GM12892 (cell line): ENCODE data around the gene OGFOD1.

Experiments used
- DNase-seq: peaks from one replicate; pipeline ENCODE4 v3.0.0; 2011; ENCODE audit not compliant: insufficient read length
- FAIRE-seq: peaks from 2 replicates; lab custom pipeline; 2011; peaks lifted over from hg19 to GRCh38; lab: Jason Lieb, UNC
- POLR2A ChIP-seq: IDR thresholded peaks from 2 replicates; pipeline ENCODE4 v1.6.1; 2011; ENCODE audit warnings: low read depth, low read length, control low read depth
- POLR2AphosphoS5 ChIP-seq: IDR thresholded peaks from 2 replicates; pipeline ENCODE4 v1.6.1; 2011; ENCODE audit warnings: low read depth, low read length, control low read depth
- TAF1 ChIP-seq: IDR thresholded peaks from 2 replicates; pipeline ENCODE4 v1.6.1; 2011; ENCODE audit warnings: low read depth, mild to moderate bottlenecking, control low read depth, low read length, borderline replicate concordance

OGFOD1 gene

DNA sequence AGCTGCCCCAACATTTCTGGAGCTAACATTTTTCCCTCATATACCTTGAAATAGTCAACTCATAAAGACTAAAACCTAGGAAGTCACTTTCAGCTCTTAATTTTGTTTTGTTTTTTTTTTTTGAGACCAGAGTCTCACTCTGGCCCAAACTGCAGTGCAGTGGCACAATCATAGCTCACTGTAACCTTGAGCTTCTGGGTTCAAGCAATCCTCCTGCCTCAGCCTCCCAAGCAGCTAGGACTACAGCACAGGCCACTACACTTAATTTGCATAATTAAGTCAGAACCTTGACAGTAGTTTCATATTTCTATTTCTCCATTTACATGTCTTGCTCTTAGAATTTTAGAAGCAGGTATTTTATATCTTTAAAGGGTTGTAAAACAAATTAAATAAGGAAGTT, 30.7 kb upstream of the OGFOD1 start:
- DNase-seq (no peak), FAIRE-seq (no peak)

DNA sequence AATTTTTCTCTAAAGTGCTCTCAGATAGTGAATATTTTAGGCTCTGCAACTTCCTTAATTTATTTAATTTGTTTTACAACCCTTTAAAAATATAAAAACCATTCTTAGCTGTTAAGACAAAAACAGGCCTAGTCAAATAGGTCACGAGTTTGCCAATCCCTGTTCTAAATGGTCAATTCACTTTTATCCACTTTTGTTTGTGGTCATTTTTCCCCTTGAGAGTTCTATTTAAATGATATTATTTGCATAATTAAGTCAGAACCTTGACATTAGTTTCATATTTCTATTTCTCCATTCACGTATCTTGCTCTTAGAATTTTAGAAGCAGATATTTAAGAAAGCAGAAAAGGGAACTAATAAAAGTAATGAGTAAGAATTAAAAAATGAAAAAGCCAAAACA, 30.0 kb upstream of the OGFOD1 start:
- no peak for DNase-seq
- FAIRE-seq = no peak
- TF ChIP-seq POLR2AphosphoS5 = no peak
- no peak for TF ChIP-seq POLR2A
- no peak for TF ChIP-seq TAF1

More for the DNA sequence above, 30.7 kb upstream of the OGFOD1 start:
- no peak for TF ChIP-seq POLR2A
- TF ChIP-seq POLR2AphosphoS5 = no peak
- no peak for TF ChIP-seq TAF1

DNA sequence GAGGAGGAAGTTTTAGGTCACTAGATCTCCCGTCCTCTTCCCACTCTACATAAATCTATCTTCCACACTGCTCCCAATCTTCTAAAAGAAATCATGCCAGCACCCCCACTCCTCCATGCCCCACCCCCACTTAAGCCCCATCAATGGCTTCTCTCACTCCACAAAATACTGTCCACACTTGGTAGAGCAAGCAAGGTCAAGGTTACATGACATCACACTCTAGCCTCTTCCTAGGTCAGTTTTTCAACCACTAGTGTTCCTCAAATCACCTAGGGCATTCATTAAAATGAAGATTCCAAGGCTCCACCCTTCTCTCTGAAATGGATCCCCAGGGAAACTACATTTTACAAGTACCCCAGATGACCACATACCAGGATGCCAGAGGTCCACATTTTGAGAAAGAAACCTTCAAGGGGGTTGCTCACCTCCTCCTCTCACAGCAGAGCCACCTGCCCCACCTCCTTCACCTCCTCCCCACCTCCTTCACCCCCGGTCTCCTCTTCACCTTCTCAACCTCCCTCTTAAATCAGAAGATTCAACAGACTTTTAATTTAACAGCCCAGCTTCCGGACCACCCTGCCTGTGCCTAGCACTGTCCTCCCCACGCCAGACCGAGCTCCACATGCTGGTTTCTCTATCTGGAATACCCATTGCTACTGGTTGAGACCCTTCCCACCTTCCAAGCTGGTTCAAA, 29.2 kb upstream of the OGFOD1 start:
- TF ChIP-seq POLR2A = no peak
- no peak for TF ChIP-seq TAF1
- no peak for TF ChIP-seq POLR2AphosphoS5
- no peak for FAIRE-seq

DNA sequence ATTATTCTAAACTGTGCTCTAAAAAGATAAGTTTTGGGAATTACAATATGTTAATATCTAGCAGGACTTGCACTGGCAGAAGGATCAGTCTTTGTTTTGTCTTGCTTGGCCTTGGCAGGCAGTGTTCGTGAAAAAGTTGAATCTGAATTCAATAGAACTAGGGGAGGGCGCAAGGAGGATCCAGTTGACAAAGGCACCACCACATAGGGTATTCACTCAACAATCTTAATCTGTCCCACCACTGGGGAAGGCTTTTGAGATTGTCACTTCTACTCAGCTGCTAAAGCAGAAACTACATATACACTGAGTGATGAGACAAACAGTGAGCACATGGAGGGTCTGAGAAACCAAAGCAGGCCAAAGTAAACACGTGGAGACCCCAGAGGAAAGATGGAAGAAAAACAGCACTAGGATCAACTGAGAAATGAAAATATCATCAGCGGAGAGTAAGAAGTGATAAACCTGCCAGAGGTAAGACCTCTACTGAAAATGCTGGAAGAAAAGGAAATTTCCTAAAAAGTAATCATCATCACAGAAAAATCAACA, 28.4 kb upstream of the OGFOD1 start:
- DNase-seq = no peak
- no peak for FAIRE-seq
- TF ChIP-seq TAF1 (no peak), POLR2AphosphoS5 (no peak), POLR2A (no peak)

More for the DNA sequence above, 29.2 kb upstream of the OGFOD1 start:
- no peak for DNase-seq

DNA sequence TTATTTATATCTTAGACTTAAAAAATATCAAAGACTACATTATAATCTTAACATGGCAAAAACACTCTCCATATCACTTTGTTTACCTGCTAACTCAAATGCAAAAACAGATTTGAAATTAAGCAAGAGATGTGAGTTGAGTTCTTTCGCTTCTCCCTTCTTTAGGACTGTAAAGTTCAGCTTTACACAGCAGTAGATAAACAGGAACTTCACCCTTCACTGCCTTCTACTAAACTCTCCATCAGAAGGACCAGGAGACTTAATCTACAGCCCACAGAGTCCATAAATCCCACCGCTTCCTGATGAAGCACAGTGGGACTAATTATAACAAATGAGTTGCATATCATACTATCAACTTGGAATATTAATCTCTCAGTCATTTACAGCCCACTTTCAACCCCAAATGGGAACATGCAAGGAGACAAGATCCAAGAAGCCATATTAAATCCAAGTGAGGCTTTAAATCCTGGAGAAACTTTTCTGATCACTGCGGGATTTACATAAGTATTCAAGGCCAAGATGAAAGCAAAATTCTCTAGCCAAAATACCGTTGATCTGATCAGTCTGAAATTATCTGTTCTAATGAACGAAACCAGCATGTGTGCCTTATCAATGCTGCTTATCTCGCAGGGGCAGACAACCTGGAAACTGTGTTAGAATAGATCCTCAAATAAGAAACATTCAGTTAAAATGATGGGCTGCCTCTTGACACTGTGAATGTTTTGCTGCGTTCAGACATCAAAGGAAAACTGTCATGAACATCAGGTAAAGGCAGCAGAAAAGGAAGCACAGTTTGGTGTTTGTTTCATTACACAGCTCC, 27.6 kb upstream of the OGFOD1 start:
- no peak for DNase-seq
- peak; percentile 70 for FAIRE-seq
- TF ChIP-seq POLR2A (no peak), POLR2AphosphoS5 (no peak), TAF1 (no peak)

DNA sequence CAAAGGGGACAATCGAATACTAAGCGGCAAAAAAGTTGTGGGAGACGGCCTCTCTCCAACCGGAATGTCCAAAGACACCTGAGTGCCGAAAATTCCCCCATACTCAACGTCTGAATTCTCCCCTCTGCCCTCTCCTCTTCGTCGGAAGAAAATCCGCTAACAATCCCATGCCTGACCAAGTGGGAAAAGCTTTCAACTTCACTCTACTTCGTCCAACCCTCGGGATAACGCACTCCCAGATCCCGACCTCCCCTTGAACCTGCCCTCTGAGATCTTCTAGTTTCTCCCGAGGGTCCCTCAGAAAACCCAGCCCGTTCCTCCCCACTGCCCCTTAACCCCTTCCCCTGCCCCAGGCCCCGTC, 27.0 kb upstream of the OGFOD1 start:
- FAIRE-seq (no peak), DNase-seq (no peak)
- no peak for TF ChIP-seq TAF1
- TF ChIP-seq POLR2A = no peak
- TF ChIP-seq POLR2AphosphoS5 = no peak

DNA sequence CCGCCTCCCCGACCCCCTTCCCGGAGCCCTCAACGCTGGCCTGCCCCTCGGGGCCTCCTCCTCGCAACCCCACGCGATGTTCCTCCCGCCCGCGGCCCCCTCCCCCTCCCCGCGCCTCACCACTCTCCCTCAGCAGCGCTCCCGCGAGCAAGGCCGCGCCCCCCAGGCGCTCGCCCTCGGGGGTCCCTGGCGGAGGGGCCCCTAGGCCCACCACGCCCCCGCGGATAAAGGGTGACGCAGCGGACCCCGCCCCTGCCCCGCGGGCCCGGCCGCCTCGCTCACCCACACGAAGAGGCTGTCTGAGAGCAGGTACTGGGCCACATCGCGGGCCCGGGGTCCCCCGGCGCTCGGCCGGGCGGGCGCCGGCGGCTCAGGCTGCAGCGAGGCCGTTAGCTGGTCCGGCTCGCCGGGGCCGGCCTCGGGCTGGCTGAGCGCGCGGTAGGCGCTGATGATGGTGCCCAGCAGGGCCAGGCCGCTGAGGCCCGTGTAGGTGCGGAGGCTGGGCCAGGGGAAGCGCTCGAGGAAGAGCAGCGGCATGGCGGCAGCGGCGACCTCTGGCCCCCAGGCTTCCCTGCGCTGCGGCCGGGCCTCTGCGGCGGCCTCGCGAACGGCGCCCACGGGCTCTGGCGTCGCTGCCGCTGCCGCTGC, 26.4 kb upstream of the OGFOD1 start:
- FAIRE-seq = peak; percentile 63
- no peak for TF ChIP-seq TAF1
- TF ChIP-seq POLR2A = no peak
- TF ChIP-seq POLR2AphosphoS5 = no peak
- peak; percentile 21 for DNase-seq

DNA sequence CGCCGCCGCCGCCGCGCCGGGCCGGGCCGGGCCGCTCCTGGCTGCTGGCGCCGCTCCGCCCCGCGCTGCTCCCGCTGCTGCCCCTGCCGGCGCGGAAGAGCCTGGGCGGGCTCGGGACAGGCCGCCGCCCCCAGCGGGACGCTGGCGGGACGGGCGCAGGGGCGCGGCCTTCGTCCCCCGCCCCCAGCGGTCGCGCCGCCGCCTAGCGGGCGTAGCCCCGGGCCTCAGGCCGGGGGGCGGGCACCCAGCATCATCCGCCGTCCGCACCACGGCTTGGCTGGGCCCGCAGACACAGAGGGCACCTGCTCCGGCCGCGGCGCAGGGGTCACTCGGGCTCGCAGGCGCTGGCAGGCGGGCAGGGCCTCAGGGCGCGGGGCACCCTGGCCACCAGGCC, 25.9 kb upstream of the OGFOD1 start, which contains the start of gene AMFR:
AMFR (minus strand) TSS at position 107 of the 394 bp plus-strand sequence. CDS start 218 bp downstream, outside the sequence.
- DNase-seq = peak; percentile 72
- FAIRE-seq = peak; percentile 88

DNA sequence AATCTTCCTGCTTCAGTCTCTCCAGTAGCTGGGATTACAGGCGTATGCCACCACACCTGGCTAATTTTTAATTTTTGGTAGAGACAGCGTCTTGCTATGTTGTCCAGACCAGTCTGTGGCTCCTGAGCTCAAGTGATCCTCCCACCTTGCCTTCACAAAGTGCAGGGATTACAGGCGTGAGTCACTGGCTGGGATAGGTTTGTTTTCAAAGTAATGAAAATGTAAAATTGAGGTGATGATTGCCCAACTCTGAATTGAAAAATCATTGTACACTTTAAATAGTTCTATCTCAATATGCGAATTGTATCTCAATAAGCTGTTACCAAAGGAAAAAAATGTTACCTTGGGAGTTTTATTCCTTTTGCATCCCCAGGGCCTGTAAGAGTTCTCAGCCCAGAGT, 24.8 kb upstream of the OGFOD1 start:
- no peak for TF ChIP-seq POLR2AphosphoS5
- no peak for TF ChIP-seq TAF1
- no peak for TF ChIP-seq POLR2A
- DNase-seq = no peak
- FAIRE-seq = no peak

More for the DNA sequence above, 25.9 kb upstream of the OGFOD1 start, which contains the start of gene AMFR:
- TF ChIP-seq POLR2A (peak; percentile 34; the same call in 1 of the 2 replicates), POLR2AphosphoS5 (no peak), TAF1 (0 out of 2 replicates have a peak, but pooled peaks have one; percentile 12)

DNA sequence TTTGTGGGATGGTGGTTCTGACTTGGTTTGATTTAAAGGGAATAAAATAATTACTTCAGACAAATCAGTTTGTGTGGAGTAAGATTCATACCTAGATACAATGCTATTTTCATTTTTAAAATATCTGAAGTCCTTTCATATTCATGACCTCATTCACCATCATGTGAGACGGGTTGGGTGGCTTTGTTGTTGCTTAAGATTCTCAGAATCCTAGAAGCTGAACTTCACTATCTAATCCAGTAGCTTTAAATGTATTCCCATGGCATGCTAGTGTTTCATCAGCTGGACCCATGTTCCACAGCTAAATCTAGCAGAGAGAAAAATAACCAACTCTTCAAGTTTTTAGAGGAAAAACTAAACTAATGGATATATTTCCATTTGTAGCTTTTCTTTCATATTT, 23.3 kb upstream of the OGFOD1 start:
- DNase-seq (no peak), FAIRE-seq (no peak)
- TF ChIP-seq POLR2A (no peak), TAF1 (no peak)

DNA sequence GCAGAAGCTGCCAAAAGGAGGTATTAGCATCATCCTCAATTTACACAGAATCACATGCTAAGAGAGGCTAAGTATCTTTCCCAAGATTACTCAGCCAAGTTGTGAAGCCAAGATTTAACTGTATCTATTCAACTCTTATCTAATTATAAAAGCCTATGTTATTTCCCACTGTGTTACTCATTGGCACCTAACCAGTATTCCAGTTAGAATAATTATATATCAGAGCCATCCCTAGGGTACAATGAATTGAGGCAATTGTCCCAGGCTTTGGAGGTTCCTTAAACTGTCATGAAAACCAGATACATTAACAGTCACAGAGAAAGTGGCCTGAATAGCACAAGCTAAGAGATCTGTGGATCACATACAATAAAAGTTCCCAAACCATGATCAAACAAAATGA, 15.1 kb upstream of the OGFOD1 start:
- DNase-seq (no peak), FAIRE-seq (no peak)
- TF ChIP-seq POLR2AphosphoS5 (no peak), POLR2A (no peak), TAF1 (no peak)
